Gastroesophageal sphincter (tissue), 4 donors: ENCODE results near the gene NKD1. TPM values are rescaled to one million over a fixed set of nuclear protein-coding genes. Genes with fewer than 3 reads are reported as not detected.

Experiments
- ATAC-seq: fragments of 150-250 bp; one replicate; pipeline ENCODE4 v1.9.1; 2016; ENCODE audit warnings: mild to moderate bottlenecking, moderate library complexity
- H3K27ac ChIP-seq, 4 donors: fragments of 200-600 bp; sonication (generic) in 3 of 4; 1 replicate in 3 of 4; 2 replicates in 1 of 4; pipeline ENCODE4 v1.5.1; 2016 to 2019
- H3K27me3 ChIP-seq: fragments of 200-600 bp; sonication (generic); one replicate; pipeline ENCODE4 v1.5.1; 2019
- H3K36me3 ChIP-seq, 2 donors: fragments of 200-600 bp; sonication (generic); one replicate each; pipeline ENCODE4 v1.5.1; 2019; ENCODE audit warnings: control low read depth in 1 of 2
- H3K4me1 ChIP-seq, 3 donors: fragments of 200-600 bp; sonication (generic); 1 replicate in 2 of 3; 2 replicates in 1 of 3; pipeline ENCODE4 v1.5.1; 2016 to 2019; ENCODE audit warnings: control low read depth in 2 of 3
- H3K4me3 ChIP-seq, 2 donors: fragments of 200-600 bp; sonication (generic); one replicate each; pipeline ENCODE4 v1.5.1; 2019; ENCODE audit warnings: mild to moderate bottlenecking in 1 of 2, moderate library complexity in 1 of 2
- H3K9me3 ChIP-seq, 3 donors: fragments of 200-600 bp; sonication (generic); one replicate each; pipeline ENCODE4 v1.5.1; 2017 to 2019; ENCODE audit warnings: control low read depth in 2 of 3
- EP300 ChIP-seq: sonication (generic); formaldehyde crosslinking; IDR thresholded peaks from one replicate; pipeline ENCODE4 v1.6.1; 2017; ENCODE audit warnings: antibody characterized with exemption, mild to moderate bottlenecking
- POLR2A ChIP-seq, 2 donors: fragments of 450-650 bp; IDR thresholded peaks; one replicate each; pipeline ENCODE4 v1.6.1; 2017; ENCODE audit warnings: antibody characterized with exemption in 2 of 2, mild to moderate bottlenecking in 2 of 2, moderate library complexity in 1 of 2
- POLR2AphosphoS5 ChIP-seq: sonication (generic); formaldehyde crosslinking; IDR thresholded peaks from one replicate; pipeline ENCODE4 v1.6.1; 2017; ENCODE audit warnings: antibody characterized with exemption
- WGBS, 2 donors: methylation state at CpG; one replicate each; pipeline ENCODE4 v1.1.5; 2018; ENCODE audit warnings: low coverage in 1 of 2; 5-methylcytosine and 5-hydroxymethylcytosine counted together
- total RNA-seq, 4 donors: library from RNA; depleted of rRNA; stranded (reverse); fragments of >200 nt; gene quantifications; one replicate each; pipeline ENCODE4 v1.1.0, GENCODE V29; 2016
- TF ChIP-seq, protein P1 (sequence below), 4 experiments: fragments of 200-600 bp in 2 of 4; fragments of 450-650 bp in 2 of 4; sonication (generic) in 1 of 4; IDR thresholded peaks; one replicate each; pipeline ENCODE4 v1.5.1; 2017 to 2019; ENCODE audit warnings: antibody characterized with exemption in 4 of 4, mild to moderate bottlenecking in 2 of 4, moderate library complexity in 2 of 4

The NKD1 gene
- total RNA-seq, 4 donors from 2014 or later: 27.7 to 69.2 (median 48.7) TPM

DNA sequence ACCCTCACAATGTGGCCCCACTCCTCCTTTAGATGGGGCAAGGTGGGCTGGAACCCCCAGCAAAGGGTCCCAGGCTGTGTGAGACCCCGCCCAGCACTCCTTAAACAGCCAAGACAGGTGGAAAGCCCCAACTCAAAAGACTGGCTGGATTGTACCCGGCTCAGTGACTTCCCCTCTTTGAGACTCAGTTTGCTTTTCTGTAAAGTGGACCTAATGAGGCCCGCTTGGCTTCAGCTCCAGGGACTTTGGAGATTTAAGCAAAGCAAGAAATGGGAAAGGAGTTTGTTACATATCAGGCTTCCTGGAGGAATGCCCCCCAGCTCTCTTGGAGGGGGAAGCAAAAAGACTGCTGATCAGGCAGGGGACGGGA, 93.6 kb downstream of the NKD1 start:
- H3K36me3 ChIP-seq: peaks cover 0 to 56% of the 10 kb centered on the region in 2 donors
- no peaks in the 10 kb centered on the region for H3K9me3 ChIP-seq
- H3K27me3 ChIP-seq: no peaks in the 10 kb centered on the region
- H3K4me1 ChIP-seq: peaks cover 0 to 20% (median 0%) of the 10 kb centered on the region in 3 donors
- TF ChIP-seq POLR2AphosphoS5 (no peak), POLR2A (IDR thresholded peaks at IDR 0.05) (no peak), EP300 (no peak)
- TF ChIP-seq, protein P1, sequence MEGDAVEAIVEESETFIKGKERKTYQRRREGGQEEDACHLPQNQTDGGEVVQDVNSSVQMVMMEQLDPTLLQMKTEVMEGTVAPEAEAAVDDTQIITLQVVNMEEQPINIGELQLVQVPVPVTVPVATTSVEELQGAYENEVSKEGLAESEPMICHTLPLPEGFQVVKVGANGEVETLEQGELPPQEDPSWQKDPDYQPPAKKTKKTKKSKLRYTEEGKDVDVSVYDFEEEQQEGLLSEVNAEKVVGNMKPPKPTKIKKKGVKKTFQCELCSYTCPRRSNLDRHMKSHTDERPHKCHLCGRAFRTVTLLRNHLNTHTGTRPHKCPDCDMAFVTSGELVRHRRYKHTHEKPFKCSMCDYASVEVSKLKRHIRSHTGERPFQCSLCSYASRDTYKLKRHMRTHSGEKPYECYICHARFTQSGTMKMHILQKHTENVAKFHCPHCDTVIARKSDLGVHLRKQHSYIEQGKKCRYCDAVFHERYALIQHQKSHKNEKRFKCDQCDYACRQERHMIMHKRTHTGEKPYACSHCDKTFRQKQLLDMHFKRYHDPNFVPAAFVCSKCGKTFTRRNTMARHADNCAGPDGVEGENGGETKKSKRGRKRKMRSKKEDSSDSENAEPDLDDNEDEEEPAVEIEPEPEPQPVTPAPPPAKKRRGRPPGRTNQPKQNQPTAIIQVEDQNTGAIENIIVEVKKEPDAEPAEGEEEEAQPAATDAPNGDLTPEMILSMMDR (IDR thresholded peaks at IDR 0.05): no peak
- H3K4me3 ChIP-seq: no peak overlapping the region
- no peak overlapping the region for H3K27ac ChIP-seq
- 83 to 94% methylated on average over 3 of the region's 4 CpGs for WGBS, 2 donors
- ATAC-seq: no peak

DNA sequence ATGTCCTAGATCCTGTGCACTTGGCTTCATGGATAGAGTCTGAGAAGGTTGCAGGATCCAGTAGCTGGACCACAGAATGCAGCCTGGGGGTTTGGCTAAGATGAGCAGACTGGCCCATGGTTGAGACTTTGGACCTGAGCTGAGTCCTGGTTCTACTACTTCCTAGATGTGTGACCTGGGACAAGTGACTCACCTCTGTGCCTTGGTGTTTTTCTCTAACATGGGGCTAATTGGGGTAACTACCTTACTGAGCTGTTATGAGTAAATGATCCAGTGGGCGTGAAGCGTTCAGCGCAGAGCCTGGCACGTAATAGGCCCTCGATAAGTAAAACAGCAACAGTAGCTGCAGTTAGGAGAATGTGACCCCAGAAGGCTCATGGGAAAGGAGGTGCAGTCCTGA, 94.2 kb downstream of the NKD1 start:
- TF ChIP-seq POLR2AphosphoS5 (no peak), POLR2A (IDR thresholded peaks at IDR 0.05) (no peak), EP300 (no peak)
- TF ChIP-seq, protein P1 (IDR thresholded peaks at IDR 0.05): no peak
- no peaks in the 10 kb centered on the region for H3K27me3 ChIP-seq
- no peaks in the 10 kb centered on the region for H3K9me3 ChIP-seq
- H3K4me1 ChIP-seq: peaks cover 0 to 20% (median 0%) of the 10 kb centered on the region in 3 donors
- H3K36me3 ChIP-seq: peaks cover 0 to 52% of the 10 kb centered on the region in 2 donors
- H3K27ac ChIP-seq: no peak overlapping the region
- ATAC-seq: no peak
- H3K4me3 ChIP-seq: no peak overlapping the region
- WGBS, 2 donors: 92% methylated on average over 5 of the region's 5 CpGs; no CpG with 5 or more reads in 1 of the 2 donors

DNA sequence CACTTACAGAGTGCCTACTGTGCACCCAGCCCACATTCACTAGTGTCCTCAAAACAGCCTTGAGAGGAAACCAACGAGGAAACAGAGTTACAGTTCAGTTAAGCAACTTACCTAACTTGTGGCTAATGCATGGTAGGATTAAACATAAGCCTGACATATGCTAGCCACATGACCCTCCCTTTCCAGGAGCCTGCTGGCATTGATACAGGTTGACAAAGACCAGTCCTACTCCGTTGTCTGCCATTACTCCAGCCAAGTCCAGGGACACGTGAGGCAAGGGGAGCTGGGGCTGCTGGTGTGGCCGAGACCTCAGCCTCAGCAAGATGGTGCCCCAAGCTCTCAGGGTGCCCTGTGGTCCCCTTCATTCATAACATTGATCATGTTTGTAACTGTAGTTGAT, 95.0 kb downstream of the NKD1 start:
- TF ChIP-seq EP300: no peak
- TF ChIP-seq, protein P1 (IDR thresholded peaks at IDR 0.05): no peak
- no peak for TF ChIP-seq POLR2AphosphoS5
- TF ChIP-seq POLR2A (IDR thresholded peaks at IDR 0.05): no peak
- 78 to 100% methylated on average over 1 to 3 of the region's 4 CpGs for WGBS, 2 donors
- no peak for ATAC-seq
- no peaks in the 10 kb centered on the region for H3K9me3 ChIP-seq
- no peak overlapping the region for H3K27ac ChIP-seq
- no peak overlapping the region for H3K4me3 ChIP-seq
- H3K36me3 ChIP-seq: peaks cover 0 to 52% of the 10 kb centered on the region in 2 donors
- peaks cover 0 to 20% (median 0%) of the 10 kb centered on the region in 3 donors for H3K4me1 ChIP-seq
- no peaks in the 10 kb centered on the region for H3K27me3 ChIP-seq

DNA sequence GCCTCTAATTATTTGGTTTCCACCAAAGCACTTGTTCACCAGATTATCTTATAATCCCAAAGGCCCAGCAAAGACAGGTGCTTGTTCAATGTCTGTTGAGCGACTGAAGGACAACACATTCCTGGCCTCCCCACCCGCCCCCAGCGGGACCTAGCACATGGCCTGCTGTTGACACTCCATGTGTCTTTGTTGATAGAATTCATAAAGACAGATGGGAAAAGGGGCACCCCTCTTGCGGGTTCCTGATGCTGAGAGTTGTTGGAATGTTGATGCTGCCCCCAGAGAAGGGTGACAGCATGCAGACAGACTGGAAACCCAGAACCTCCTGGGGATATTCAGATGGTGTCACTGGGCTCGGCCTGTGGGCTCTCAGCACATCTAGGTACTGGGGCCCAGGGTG, 96.0 kb downstream of the NKD1 start:
- WGBS, 2 donors: 100% methylated on average over 1 of the region's 5 CpGs; no CpG with 5 or more reads in 1 of the 2 donors
- H3K36me3 ChIP-seq: peaks cover 0 to 53% of the 10 kb centered on the region in 2 donors
- no peak overlapping the region for H3K4me3 ChIP-seq
- peak overlapping the region in 1 of 4 donors; percentile 14 for H3K27ac ChIP-seq
- no peak for TF ChIP-seq POLR2AphosphoS5
- no peaks in the 10 kb centered on the region for H3K9me3 ChIP-seq
- no peak for ATAC-seq
- H3K4me1 ChIP-seq: peaks cover 0 to 20% (median 0%) of the 10 kb centered on the region in 3 donors
- no peaks in the 10 kb centered on the region for H3K27me3 ChIP-seq

DNA sequence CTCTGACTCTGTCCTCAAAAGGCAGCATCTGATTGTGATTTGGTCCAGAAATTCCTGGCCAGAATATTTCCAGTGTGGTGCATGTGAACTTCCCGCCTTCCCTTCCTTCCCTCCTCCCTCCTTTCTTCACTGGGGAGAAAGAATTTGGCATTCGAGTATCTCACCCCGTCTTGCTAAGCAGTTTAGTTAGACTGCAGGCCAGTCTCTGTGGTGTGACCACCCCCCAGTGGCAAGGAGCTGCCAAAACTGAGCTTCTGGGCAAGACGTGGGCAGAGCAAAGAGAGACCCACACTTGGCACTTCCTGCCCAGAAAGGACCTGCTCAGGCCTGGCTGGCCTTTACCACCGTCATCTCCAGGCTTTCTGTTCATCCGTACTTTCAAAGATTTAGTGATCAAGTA, 96.5 kb downstream of the NKD1 start:
- peak; percentile 62 for ATAC-seq
- Histone ChIP-seq H3K27me3 (no peaks in the 10 kb centered on the region), H3K4me1 (peaks cover 0 to 20% (median 0%) of the 10 kb centered on the region in 3 donors), H3K36me3 (peaks cover 0 to 54% of the 10 kb centered on the region in 2 donors), H3K9me3 (no peaks in the 10 kb centered on the region), H3K27ac (peak overlapping the region in 1 of 4 donors; percentile 14), H3K4me3 (no peak overlapping the region)
- 0 to 29% methylated on average over 2 to 6 of the region's 6 CpGs for WGBS, 2 donors
- no peak for TF ChIP-seq POLR2A (IDR thresholded peaks at IDR 0.05)
- TF ChIP-seq POLR2AphosphoS5: peak; percentile 32
- TF ChIP-seq, protein P1 (IDR thresholded peaks at IDR 0.05): peak in 3 of 4 experiments; percentile 25 to 51 (median 46)
- no peak for TF ChIP-seq EP300
